GM18861 (cell line): ENCODE data around the gene OR3A3.
"Not testable (repeated sequence)": the region's sequence is repeated elsewhere in the genome, so short reads cannot be mapped to it uniquely, and the experiment has no call there.

Experiments
- ATAC-seq: cut with Tn5 transposase; IDR thresholded peaks from one replicate; pipeline ENCODE4 v1.9.1; 2021; ENCODE audit not compliant: unreplicated experiment

The OR3A3 gene

DNA sequence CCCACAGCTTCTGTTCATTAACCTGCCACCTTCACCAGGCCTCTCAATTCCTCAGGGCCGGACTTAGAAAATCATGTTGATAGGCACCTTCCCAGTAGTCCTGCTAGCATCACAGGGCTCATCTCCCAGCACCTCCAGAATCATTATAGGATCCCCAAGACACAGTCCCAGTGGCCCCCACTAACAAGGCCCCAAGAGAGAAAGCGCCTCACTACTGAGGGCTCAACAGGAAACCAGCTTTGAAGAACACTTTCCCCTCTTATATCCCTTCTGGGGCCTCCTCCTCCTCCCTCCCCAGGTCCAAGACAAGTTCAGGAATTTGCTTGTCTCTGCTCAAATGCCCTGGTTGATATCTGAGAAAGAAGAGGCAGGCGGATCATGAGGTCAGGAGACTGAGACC is at the start of gene OR3A3:
TSS of gene OR3A3 (plus strand) at position 301 of the 400 bp plus-strand sequence.
- no peak for ATAC-seq

GRCh38 chr17:3371167-3371566 is 40.0 kb upstream of the OR3A3 start:
- ATAC-seq, result not testable (repeated sequence)

DNA sequence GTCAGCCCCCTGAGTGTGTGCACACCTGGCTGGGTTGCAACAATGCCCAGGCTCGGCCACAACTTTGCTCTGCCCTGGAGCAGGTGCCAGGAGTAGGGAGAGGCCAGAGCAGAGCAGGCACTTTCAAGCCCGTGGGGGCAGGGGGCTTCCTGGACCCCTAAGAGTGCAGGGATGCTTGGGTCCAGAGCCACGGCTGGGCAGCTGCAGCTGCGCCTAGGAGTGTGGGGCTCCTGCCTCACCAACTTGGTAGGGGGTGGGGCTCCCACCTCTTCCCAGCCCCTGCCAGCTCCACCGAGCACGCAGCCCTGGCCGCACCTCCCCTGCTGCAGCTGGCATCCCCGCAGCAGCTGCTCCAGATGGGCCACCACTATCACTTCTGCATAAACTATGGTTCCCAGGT is 32.8 kb upstream of the OR3A3 start:
- ATAC-seq, result no peak

DNA sequence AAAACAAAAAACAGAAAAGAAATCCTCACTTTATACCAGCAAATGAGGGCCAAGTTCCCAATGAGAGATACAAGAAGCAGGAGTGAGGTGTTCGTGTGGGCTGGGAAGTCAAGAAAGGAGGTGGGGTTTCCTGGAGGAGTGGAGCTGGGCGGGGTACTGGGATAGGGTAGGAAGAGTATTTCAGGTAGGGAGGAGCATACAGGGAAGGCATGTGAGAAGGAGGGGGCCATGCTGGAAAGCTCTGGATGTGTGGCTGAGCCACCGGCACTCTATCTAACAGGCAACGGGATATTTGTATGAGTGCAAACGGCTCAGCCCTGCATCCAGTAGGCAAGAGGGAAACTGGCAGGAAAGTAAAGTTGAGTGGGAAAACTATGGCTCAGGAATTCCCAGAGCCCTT is 29.2 kb upstream of the OR3A3 start:
- no peak for ATAC-seq

GRCh38 chr17:3385869-3386816 is 25.0 kb upstream of the OR3A3 start, which contains the start of gene OR3A2:
Gene OR3A2, minus strand, starts transcription at chr17:3386308.
- ATAC-seq, result no peak

DNA sequence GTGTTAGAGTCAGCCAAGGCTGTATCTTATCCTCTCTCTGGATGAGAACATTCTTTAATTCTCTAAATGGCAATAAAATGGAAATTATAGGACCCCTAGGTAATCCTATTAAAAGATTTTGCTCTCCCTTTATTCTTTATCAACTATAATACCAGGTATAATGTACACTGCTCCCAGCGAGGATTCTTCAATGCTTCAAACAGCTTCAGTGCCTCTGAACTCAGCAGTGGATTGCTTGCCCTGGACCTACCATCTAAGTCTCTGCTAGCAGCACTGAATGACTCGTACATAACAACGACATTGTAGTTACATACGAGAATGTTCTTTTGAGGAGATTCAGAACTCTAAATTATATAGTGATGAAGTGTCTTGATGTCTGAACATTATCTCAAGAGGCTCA is 21.4 kb upstream of the OR3A3 start:
- no peak for ATAC-seq

GRCh38 chr17:3397801-3398200 is 13.4 kb upstream of the OR3A3 start:
- not testable (repeated sequence) for ATAC-seq

GRCh38 chr17:3398310-3398709 is 12.9 kb upstream of the OR3A3 start, which contains the start of gene OR1E1:
Gene OR1E1, minus strand, starts transcription at chr17:3398410. Its CDS starts 0 bp downstream, at chr17:3398410.
- no peak for ATAC-seq

DNA sequence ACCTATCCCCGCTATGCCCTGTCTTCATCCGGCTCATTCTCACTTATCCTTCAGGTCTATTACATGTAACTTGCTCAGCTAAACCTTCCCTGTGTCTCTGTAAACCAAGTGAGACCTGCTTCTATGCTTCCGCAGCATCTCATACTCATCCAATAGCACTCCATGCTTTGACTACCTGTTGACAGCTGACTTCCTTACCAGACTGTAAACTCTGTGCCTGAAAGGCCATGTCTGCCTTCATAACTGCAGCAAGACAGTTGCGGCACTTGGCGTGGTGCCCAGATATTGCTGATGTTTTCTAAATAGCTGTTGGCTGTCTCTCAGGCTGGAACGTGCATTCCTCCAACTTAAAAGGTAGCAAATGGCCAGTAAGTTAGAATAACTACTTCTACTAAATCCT is 11.1 kb upstream of the OR3A3 start:
- ATAC-seq, result no peak

DNA sequence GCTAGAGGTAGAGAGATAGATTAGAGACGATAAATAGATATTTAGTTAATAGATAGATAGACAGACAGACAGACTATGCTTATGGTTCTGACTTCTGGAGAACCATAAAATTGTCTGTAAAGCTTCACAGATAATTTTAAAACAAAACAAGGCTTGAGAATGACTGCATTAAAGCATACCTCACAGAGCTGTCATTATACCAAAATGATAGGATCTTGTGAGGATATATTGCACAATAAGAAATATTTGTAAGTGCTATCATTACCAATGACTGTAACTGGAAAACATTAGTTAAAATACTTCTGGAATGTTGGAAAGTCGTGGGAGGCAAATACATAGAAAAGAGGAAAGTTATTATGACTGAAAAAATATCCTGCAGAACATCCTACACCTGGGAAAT is 9.4 kb upstream of the OR3A3 start:
- no peak for ATAC-seq

DNA sequence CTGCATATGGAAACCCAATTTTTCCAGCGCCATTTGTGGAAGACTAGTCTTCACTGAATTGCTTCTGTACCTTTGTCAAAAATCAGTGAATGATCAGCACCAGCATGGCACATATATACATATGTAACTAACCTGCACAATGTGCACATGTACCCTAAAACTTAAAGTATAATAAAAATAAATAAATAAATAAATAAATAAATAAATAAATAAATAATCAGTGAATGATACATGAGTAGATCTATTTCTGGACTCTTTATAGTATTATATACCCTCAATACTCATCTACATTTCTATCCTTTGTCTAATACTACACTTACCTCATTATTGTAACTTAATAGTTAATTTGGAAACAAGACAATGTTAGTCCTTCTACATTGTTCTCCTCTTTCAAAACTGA is 7.3 kb upstream of the OR3A3 start:
- not testable (repeated sequence) for ATAC-seq

DNA sequence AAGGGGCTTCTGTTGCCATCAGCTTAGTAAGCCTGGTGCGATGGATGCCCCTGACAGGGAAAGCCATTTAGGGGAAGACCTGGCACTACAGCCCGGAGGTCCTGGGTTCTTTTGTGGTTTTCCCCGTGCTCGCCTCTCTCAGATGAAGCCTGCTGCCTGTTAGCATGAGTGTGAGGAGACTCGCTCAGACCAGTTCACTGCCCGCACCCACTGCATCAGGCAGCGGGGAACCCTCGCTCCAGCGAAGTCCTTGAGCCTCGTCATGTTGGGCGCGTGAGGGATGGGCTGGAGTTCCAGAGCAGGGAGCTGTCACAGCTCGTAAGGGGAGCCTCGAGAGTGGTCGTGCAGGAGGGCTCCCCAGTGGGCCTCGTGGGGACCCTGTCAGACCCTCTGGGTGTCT is 1.0 kb downstream of the OR3A3 start:
- not testable (repeated sequence) for ATAC-seq

GRCh38 chr17:3415610-3416009 is 4.4 kb downstream of the OR3A3 start:
- ATAC-seq, result no peak

GRCh38 chr17:3418222-3418621 is 7.1 kb downstream of the OR3A3 start:
- ATAC-seq, result no peak

GRCh38 chr17:3433215-3433614 is 22.0 kb downstream of the OR3A3 start:
- not testable (repeated sequence) for ATAC-seq

GRCh38 chr17:3433741-3434140 is 22.6 kb downstream of the OR3A3 start, which contains the start of gene OR1E2:
Gene OR1E2, minus strand, starts transcription at chr17:3433841. Its CDS starts 0 bp downstream, at chr17:3433841.
- no peak for ATAC-seq

GRCh38 chr17:3438368-3438767 is 27.2 kb downstream of the OR3A3 start:
- no peak for ATAC-seq

DNA sequence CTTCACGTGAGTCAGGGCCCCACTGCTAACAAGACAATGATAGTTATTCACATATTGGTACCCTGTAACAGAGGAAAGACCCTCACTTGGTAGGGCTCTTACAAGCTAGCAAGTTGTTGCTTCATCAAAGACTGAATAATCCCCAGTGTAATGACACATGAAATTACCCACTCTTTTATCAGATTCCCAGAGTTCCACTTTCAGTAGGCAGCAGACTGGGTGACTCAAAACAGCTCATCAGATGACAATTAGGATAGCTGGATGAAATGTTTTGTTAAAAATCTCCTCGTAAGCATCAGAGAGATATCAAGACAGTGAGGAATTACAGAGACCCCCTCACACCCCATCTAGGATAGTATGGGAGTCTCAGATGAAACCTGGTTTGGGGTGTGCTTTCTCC is 29.3 kb downstream of the OR3A3 start:
- ATAC-seq, result no peak

- ATAC-seq, result no peak
Observed at GRCh38 chr17:3447625-3448024, 36.5 kb downstream of the OR3A3 start.

DNA sequence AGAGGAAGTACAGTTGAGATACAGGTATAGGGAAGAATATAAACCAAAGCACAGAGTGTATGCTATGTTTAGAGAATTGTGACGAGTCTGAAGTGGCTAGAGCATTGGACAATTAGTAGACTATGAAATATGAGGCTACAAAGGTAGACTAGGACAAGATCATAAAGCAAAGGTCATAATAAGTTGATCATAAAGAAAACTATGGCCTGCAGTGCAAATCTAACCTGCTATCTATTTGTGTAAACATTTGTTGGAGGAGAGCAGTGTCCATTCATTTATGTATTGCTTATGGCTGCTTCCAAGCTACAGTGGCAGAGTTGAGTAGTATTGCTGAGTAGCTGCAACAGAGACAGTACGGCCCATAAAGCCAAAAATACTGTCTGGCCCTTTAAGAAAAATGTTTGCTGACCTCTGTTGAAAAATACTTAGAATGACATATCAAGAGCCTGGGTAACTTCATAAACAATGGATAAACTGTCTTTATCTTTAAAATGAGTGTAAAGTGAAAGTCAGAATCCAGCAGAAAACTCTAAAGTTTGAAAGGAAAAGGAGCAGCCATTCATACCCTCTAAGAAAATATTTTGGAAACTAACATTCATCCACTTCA is 37.0 kb downstream of the OR3A3 start:
- ATAC-seq, result no peak

- ATAC-seq, result not testable (repeated sequence)
Observed at GRCh38 chr17:3466355-3466754, 55.2 kb downstream of the OR3A3 start.

DNA sequence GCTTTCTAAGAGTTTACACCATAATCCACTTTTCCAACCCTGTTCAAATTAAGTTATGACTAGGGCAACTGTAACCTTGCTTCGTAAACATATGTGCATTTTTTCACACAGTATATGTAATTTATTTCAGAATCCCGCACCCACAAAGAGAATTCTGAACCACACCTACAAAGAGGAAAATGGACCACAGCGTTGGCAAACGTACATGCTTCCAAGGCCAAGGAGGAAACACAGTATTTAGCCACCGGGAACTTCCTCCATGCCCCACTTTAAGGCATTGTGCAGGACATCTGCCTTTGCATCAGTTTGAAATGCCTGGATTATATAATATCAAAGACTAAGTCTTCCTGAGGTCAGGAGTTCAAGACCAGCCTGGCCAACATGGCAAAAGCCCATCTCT is 58.4 kb downstream of the OR3A3 start:
- no peak for ATAC-seq
